Stomach (tissue), 4 donors: Measurements from ENCODE around the gene NCOA6.

Experiments used
- EP300 ChIP-seq: sonication (generic); formaldehyde crosslinking; IDR thresholded peaks from one replicate; pipeline ENCODE4 v1.6.1; 2017; ENCODE audit warnings: antibody characterized with exemption
- POLR2A ChIP-seq, 4 donors: fragments of 450-650 bp; IDR thresholded peaks; one replicate each; pipeline ENCODE4 v1.6.1; 2016; ENCODE audit warnings: antibody characterized with exemption in 4 of 4, control low read depth in 2 of 4, mild to moderate bottlenecking in 1 of 4, moderate library complexity in 1 of 4
- POLR2AphosphoS5 ChIP-seq, 3 donors: sonication (generic); formaldehyde crosslinking; IDR thresholded peaks; one replicate each; pipeline ENCODE4 v1.6.1; 2016; ENCODE audit warnings: antibody characterized with exemption in 3 of 3
- TF ChIP-seq, protein P1 (sequence below), 7 experiments: fragments of 450-650 bp in 4 of 7; fragments of 200-600 bp in 3 of 7; sonication (generic) in 3 of 7; IDR thresholded peaks; one replicate each; pipeline ENCODE4 v1.5.1; 2016 to 2019; ENCODE audit warnings: antibody characterized with exemption in 7 of 7, control low read depth in 2 of 7, mild to moderate bottlenecking in 1 of 7

DNA sequence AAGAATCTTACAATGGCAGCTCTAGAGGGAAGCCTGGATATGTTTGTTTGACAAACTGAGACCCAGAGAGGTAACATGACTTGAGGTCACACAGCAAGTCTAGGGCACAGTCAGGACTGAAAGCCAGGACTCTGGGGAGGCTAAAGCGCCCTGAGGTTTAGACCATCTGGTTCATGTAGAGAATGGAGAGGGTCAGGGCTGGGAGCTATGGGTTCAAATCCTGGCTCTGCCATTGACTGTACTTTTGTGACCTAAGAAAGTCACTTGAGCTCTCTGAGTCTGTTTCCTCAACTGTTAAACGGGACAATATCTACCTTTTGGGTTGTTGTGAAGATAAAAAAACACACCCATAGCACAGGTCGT lies 122.4 kb downstream of the NCOA6 start:
- TF ChIP-seq, protein P1, sequence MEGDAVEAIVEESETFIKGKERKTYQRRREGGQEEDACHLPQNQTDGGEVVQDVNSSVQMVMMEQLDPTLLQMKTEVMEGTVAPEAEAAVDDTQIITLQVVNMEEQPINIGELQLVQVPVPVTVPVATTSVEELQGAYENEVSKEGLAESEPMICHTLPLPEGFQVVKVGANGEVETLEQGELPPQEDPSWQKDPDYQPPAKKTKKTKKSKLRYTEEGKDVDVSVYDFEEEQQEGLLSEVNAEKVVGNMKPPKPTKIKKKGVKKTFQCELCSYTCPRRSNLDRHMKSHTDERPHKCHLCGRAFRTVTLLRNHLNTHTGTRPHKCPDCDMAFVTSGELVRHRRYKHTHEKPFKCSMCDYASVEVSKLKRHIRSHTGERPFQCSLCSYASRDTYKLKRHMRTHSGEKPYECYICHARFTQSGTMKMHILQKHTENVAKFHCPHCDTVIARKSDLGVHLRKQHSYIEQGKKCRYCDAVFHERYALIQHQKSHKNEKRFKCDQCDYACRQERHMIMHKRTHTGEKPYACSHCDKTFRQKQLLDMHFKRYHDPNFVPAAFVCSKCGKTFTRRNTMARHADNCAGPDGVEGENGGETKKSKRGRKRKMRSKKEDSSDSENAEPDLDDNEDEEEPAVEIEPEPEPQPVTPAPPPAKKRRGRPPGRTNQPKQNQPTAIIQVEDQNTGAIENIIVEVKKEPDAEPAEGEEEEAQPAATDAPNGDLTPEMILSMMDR (IDR thresholded peaks at IDR 0.05): no peak
- TF ChIP-seq EP300 (no peak), POLR2AphosphoS5 (IDR thresholded peaks at IDR 0.05) (no peak), POLR2A (IDR thresholded peaks at IDR 0.05) (no peak)
